ENCODE data around the gene ABCC4. TPM values are rescaled to one million over a fixed set of nuclear protein-coding genes. Genes with fewer than 3 reads are reported as not detected.

Gene ABCC4
- polyA plus RNA-seq, 1 experiment, result 140 TPM

DNA sequence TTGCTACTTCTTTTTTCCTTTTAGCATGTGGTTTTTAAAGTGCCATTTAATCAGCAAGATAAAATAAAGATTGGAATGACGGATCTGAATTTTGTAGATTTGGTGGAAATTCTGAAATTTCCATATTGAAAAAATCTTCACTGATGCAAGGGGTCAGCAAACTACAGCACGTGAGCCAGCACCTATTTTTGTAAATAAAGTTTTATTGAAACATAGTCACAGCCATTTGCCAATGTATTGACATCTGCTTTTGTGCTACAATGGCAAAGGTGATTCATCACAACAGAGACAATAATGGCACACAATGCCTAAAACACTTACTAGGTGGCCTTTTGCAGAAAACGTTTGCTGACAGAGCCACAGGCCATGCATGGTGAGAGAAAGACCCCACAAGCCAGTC, 226.4 kb downstream of the ABCC4 start:
- ChIA-PET CTCF (no interaction called here), POLR2A (no interaction called here)
- TF ChIP-seq, protein P1, sequence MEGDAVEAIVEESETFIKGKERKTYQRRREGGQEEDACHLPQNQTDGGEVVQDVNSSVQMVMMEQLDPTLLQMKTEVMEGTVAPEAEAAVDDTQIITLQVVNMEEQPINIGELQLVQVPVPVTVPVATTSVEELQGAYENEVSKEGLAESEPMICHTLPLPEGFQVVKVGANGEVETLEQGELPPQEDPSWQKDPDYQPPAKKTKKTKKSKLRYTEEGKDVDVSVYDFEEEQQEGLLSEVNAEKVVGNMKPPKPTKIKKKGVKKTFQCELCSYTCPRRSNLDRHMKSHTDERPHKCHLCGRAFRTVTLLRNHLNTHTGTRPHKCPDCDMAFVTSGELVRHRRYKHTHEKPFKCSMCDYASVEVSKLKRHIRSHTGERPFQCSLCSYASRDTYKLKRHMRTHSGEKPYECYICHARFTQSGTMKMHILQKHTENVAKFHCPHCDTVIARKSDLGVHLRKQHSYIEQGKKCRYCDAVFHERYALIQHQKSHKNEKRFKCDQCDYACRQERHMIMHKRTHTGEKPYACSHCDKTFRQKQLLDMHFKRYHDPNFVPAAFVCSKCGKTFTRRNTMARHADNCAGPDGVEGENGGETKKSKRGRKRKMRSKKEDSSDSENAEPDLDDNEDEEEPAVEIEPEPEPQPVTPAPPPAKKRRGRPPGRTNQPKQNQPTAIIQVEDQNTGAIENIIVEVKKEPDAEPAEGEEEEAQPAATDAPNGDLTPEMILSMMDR (IDR thresholded peaks at IDR 0.05; ENCODE audit: low read depth, low read length), result no peak
- H3K27ac ChIP-seq (ENCODE audit: low read depth, low read length), result no peak overlapping the region
- DNase-seq (ENCODE audit: low read depth, low spot score), result no peak
- H3K4me3 ChIP-seq (ENCODE audit: low read depth, low read length), result no peak overlapping the region
- no peaks in the 10 kb centered on the region; the same call in 1 of the 2 replicates for H3K9me3 ChIP-seq (ENCODE audit: control insufficient read depth, insufficient read depth, low read length)
- H3K27me3 ChIP-seq (ENCODE audit: control insufficient read depth, insufficient read depth, low read length), result no peaks in the 10 kb centered on the region

DNA sequence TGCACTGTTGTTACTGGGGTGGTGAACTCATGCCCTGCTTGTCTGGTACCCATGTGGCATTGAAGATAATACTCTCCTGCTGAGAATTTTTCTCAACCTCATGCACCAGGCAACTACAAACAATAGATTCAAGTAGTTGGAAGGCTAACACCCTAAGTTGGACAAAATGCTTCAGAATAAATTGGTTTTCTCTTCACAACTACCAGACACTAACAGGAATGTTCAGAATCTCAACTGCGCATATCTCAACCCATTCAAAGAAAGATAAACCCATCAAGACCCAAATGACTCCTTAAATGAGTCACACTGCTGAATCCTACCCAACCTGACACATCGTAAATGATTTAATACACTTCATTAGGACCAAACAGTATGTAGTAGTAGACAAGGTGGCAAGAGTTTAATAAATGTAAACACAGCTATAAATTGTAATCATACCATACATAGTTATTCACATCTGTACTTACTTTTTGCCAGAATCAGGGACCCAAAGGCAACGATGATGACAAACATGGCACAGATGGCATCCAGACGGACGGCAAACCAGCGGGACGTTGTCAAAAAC, 227.4 kb downstream of the ABCC4 start:
- Histone ChIP-seq H3K27ac (ENCODE audit: low read depth, low read length) (no peak overlapping the region), H3K9me3 (ENCODE audit: control insufficient read depth, insufficient read depth, low read length) (no peaks in the 10 kb centered on the region; the same call in 1 of the 2 replicates), H3K4me3 (ENCODE audit: low read depth, low read length) (no peak overlapping the region), H3K27me3 (ENCODE audit: control insufficient read depth, insufficient read depth, low read length) (no peaks in the 10 kb centered on the region)
- TF ChIP-seq, protein P1 (IDR thresholded peaks at IDR 0.05; ENCODE audit: low read depth, low read length), result no peak
- ChIA-PET POLR2A (no interaction called here), CTCF (interaction anchor here (1.4 kb wide), 1 partner anchor 330 kb away, joined by 3 read pairs; no protein-coding TSS in a partner anchor)
- no peak for DNase-seq (ENCODE audit: low read depth, low spot score)

DNA sequence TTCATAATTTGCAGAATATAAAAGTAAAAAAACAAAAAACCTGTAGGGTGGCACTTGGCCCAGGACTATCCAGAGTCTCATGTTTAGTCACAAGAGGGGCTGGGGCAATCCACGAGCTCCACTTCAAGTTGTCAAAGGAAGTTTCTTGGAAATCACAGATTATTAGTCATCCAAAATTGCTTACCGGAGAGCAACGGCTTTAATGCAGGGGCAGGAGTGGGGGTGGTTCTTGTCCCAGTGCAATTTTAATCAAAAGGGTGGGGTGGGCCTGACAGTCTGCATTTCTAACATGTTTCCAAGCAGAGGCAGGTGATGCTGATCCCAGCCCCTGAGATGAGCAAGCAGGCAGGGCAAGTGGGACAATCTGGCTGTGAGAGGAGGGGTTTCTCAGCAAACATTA, 233.9 kb downstream of the ABCC4 start:
- Histone ChIP-seq H3K9me3 (ENCODE audit: control insufficient read depth, insufficient read depth, low read length) (no peaks in the 10 kb centered on the region; the same call in 1 of the 2 replicates), H3K4me3 (ENCODE audit: low read depth, low read length) (no peak overlapping the region), H3K27me3 (ENCODE audit: control insufficient read depth, insufficient read depth, low read length) (no peaks in the 10 kb centered on the region), H3K27ac (ENCODE audit: low read depth, low read length) (no peak overlapping the region)
- CTCF ChIA-PET, result interaction anchor here (0.5 to 1.4 kb wide), 2 partner anchors 9 to 22 kb away, joined by 3 to 5 read pairs; no protein-coding TSS in a partner anchor
- no peak for DNase-seq (ENCODE audit: low read depth, low spot score)
- POLR2A ChIA-PET, result no interaction called here
- TF ChIP-seq, protein P1 (IDR thresholded peaks at IDR 0.05; ENCODE audit: low read depth, low read length), result no peak

DNA sequence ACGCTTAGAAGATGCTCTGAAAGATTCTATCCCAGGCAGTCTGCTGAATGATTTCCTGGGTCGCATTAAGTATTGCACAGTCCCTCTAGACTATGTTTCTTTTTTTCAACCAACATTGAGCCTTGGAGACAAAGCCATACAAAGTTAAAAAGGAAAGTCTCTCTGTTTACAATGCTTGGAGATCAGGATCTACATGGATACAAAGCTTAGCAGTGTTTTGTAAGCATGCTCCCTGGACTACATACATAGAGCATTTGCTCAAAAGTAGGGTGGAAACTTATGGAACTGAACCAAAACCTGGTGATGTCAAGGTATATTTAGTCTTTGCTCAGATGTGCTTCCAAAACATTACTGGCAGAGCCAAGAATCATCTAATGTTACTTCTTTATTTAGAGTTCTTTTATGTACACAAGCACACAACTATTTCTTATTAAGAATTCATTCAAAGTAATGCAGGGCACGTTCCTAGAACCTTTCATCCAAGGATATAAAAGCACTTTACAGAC, 241.2 kb downstream of the ABCC4 start:
- CTCF ChIA-PET, result interaction anchor here (1.5 kb wide), 1 partner anchor 344 kb away, joined by 3 read pairs; no protein-coding TSS in a partner anchor
- Histone ChIP-seq H3K4me3 (ENCODE audit: low read depth, low read length) (no peak overlapping the region), H3K27ac (ENCODE audit: low read depth, low read length) (no peak overlapping the region), H3K9me3 (ENCODE audit: control insufficient read depth, insufficient read depth, low read length) (no peaks in the 10 kb centered on the region), H3K27me3 (ENCODE audit: control insufficient read depth, insufficient read depth, low read length) (no peaks in the 10 kb centered on the region)
- TF ChIP-seq, protein P1 (IDR thresholded peaks at IDR 0.05; ENCODE audit: low read depth, low read length), result no peak
- POLR2A ChIA-PET, result no interaction called here
- no peak for DNase-seq (ENCODE audit: low read depth, low spot score)

DNA sequence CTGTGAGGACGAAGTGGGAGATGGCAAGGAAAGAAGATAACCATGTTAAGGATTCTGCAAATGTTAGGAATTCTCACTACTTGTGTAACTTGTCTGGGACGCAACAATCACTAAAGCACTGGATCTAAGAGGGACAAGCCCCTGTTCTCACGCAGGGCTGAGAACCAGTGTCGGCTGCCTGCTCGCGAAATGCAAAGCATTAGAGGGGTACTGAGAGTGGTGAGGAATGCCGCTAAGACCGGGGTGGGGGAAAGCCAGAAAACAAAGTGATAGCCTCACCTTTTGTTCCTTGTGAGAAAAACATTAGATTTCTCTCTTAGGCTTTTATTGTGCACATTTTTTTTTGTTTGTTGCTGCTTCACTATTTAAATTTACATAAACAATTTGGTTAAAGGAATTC, 241.9 kb downstream of the ABCC4 start:
- Histone ChIP-seq H3K27ac (ENCODE audit: low read depth, low read length) (no peak overlapping the region), H3K27me3 (ENCODE audit: control insufficient read depth, insufficient read depth, low read length) (no peaks in the 10 kb centered on the region), H3K4me3 (ENCODE audit: low read depth, low read length) (no peak overlapping the region), H3K9me3 (ENCODE audit: control insufficient read depth, insufficient read depth, low read length) (no peaks in the 10 kb centered on the region)
- ChIA-PET POLR2A (no interaction called here), CTCF (no interaction called here)
- TF ChIP-seq, protein P1 (IDR thresholded peaks at IDR 0.05; ENCODE audit: low read depth, low read length), result no peak
- DNase-seq (ENCODE audit: low read depth, low spot score), result no peak

All from AG04450 (cell line).